Suprapubic skin (tissue), 4 donors: Measurements from ENCODE around the gene GNB5. TPM values are rescaled to one million over a fixed set of nuclear protein-coding genes. Genes with fewer than 3 reads are reported as not detected.
"Not testable (repeated sequence)": the region's sequence is repeated elsewhere in the genome, so short reads cannot be mapped to it uniquely, and the experiment has no call there.

Experiments
- DNase-seq, 2 donors: peaks; one replicate each; pipeline ENCODE4 v3.0.0-alpha.2; 2019; ENCODE audit warnings: low spot score in 2 of 2
- H3K27ac ChIP-seq: fragments of 200-600 bp; sonication (generic); one replicate; pipeline ENCODE4 v1.5.1; 2019
- H3K27me3 ChIP-seq: fragments of 200-600 bp; sonication (generic); one replicate; pipeline ENCODE4 v1.5.1; 2019
- H3K36me3 ChIP-seq: fragments of 200-600 bp; sonication (generic); one replicate; pipeline ENCODE4 v1.5.1; 2019
- H3K4me1 ChIP-seq: fragments of 200-600 bp; sonication (generic); one replicate; pipeline ENCODE4 v1.5.1; 2019
- H3K4me3 ChIP-seq: fragments of 200-600 bp; sonication (generic); one replicate; pipeline ENCODE4 v1.5.1; 2019; ENCODE audit warnings: mild to moderate bottlenecking
- H3K9me3 ChIP-seq: fragments of 200-600 bp; sonication (generic); one replicate; pipeline ENCODE4 v1.5.1; 2019
- EP300 ChIP-seq: sonication (generic); formaldehyde crosslinking; IDR thresholded peaks from one replicate; pipeline ENCODE4 v1.6.1; 2017; ENCODE audit warnings: antibody characterized with exemption
- POLR2A ChIP-seq, 2 donors: fragments of 450-650 bp; IDR thresholded peaks; one replicate each; pipeline ENCODE4 v1.6.1; 2017; ENCODE audit warnings: antibody characterized with exemption in 2 of 2, mild to moderate bottlenecking in 2 of 2, moderate library complexity in 2 of 2
- POLR2AphosphoS5 ChIP-seq, 3 donors: sonication (generic); formaldehyde crosslinking; IDR thresholded peaks; one replicate each; pipeline ENCODE4 v1.6.1; 2017; ENCODE audit warnings: antibody characterized with exemption in 3 of 3
- whole genome bisulfite sequencing: methylation state at CpG from one replicate; pipeline ENCODE4 v1.1.5; 2018; 5-methylcytosine and 5-hydroxymethylcytosine counted together
- total RNA-seq, 4 donors: library from RNA; depleted of rRNA; stranded (reverse); fragments of >200 nt; gene quantifications; one replicate each; pipeline ENCODE4 v1.1.0, GENCODE V29; 2016
- TF ChIP-seq, protein P1 (sequence below), 2 donors: fragments of 200-600 bp in 1 of 2; fragments of 450-650 bp in 1 of 2; sonication (generic) in 1 of 2; IDR thresholded peaks; one replicate each; pipeline ENCODE4 v1.5.1; 2016 to 2019; ENCODE audit warnings: antibody characterized with exemption in 2 of 2, mild to moderate bottlenecking in 1 of 2, moderate library complexity in 1 of 2

GNB5 gene
- total RNA-seq, 4 donors from 2014 or later = 17.1 to 30.8 (median 24.9) TPM

DNA sequence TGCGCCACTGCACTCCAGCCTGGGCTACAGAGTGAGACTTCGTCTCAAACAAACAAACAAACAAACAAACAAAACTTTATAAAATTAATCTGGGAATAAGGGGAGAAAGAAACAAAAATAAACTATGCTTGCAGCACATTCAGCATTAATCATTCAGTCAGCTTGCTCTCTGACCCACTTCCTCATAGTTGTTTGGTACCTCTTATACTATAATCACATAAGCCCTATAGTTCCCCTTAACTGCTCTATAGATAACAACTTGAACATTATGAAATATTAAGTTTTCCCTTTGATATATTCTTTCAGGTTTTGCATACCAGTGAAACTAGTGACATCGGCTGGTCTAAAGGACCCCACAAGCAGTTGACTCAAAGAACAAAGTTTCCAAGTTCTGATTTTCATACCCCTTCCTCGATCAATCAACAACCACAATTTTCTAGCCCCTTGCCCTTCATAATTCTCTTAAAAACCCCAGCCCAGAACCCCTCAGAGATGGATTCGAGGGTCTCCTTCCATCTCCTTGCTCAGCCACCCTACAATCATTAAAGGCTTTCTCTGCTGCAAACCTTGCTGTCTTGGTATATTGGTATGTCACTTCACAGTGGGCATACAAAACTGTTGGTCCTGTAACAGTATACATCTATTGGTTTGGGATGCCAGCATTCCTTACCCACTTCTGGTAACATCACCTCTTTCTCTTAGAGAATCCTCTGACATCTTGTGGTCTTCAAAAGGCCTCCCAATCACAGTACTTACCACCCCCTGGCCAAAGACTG is 105.0 kb downstream of the GNB5 start:
- no peaks in the 10 kb centered on the region for H3K4me1 ChIP-seq
- DNase-seq = no peak
- 88% methylated on average over 5 of the region's 5 CpGs for WGBS
- no peak overlapping the region for H3K27ac ChIP-seq
- no peak for TF ChIP-seq POLR2AphosphoS5 (IDR thresholded peaks at IDR 0.05)
- TF ChIP-seq EP300 = no peak
- TF ChIP-seq, protein P1, sequence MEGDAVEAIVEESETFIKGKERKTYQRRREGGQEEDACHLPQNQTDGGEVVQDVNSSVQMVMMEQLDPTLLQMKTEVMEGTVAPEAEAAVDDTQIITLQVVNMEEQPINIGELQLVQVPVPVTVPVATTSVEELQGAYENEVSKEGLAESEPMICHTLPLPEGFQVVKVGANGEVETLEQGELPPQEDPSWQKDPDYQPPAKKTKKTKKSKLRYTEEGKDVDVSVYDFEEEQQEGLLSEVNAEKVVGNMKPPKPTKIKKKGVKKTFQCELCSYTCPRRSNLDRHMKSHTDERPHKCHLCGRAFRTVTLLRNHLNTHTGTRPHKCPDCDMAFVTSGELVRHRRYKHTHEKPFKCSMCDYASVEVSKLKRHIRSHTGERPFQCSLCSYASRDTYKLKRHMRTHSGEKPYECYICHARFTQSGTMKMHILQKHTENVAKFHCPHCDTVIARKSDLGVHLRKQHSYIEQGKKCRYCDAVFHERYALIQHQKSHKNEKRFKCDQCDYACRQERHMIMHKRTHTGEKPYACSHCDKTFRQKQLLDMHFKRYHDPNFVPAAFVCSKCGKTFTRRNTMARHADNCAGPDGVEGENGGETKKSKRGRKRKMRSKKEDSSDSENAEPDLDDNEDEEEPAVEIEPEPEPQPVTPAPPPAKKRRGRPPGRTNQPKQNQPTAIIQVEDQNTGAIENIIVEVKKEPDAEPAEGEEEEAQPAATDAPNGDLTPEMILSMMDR (IDR thresholded peaks at IDR 0.05) = no peak
- TF ChIP-seq POLR2A (IDR thresholded peaks at IDR 0.05) = no peak
- no peaks in the 10 kb centered on the region for H3K27me3 ChIP-seq
- no peak overlapping the region for H3K4me3 ChIP-seq
- no peaks in the 10 kb centered on the region for H3K36me3 ChIP-seq
- no peaks in the 10 kb centered on the region for H3K9me3 ChIP-seq

- TF ChIP-seq, protein P1 (IDR thresholded peaks at IDR 0.05) = no peak
- TF ChIP-seq EP300 (no peak), POLR2A (IDR thresholded peaks at IDR 0.05) (no peak), POLR2AphosphoS5 (IDR thresholded peaks at IDR 0.05) (no peak)
These were observed 105.9 kb downstream of the GNB5 start for GRCh38 chr15:52085299-52085698.

DNA sequence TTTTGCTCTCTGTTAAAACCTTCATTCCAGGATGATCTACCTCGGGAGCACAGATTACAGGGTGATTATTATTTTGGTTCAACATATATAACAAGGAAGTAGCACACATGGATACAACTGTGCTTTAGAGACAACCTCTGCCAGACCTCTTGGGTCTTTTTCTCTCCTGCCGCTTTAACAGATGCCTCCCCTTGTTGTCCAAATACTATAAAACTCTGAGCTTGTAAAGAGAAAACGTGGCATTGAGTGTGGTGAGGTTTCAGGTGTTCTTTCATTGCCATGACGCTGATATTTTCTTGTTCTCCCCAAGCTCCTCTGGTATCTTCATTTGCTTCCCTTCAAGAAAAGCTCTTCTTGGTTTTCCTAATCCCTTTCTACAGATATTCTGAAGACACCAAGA is 107.6 kb downstream of the GNB5 start:
- Histone ChIP-seq H3K4me1 (peaks cover 9% of the 10 kb centered on the region), H3K9me3 (no peaks in the 10 kb centered on the region), H3K27me3 (no peaks in the 10 kb centered on the region), H3K36me3 (no peaks in the 10 kb centered on the region), H3K4me3 (no peak overlapping the region), H3K27ac (no peak overlapping the region)
- no peak for TF ChIP-seq EP300
- TF ChIP-seq POLR2AphosphoS5 (IDR thresholded peaks at IDR 0.05) = no peak
- TF ChIP-seq, protein P1 (IDR thresholded peaks at IDR 0.05) = no peak
- no peak for TF ChIP-seq POLR2A (IDR thresholded peaks at IDR 0.05)
- 77% methylated on average over 4 of the region's 4 CpGs for WGBS
- no peak for DNase-seq

More at GRCh38 chr15:52085299-52085698, 105.9 kb downstream of the GNB5 start:
- no peaks in the 10 kb centered on the region for H3K27me3 ChIP-seq
- H3K36me3 ChIP-seq = no peaks in the 10 kb centered on the region
- H3K27ac ChIP-seq = no peak overlapping the region
- H3K9me3 ChIP-seq = no peaks in the 10 kb centered on the region
- H3K4me3 ChIP-seq = no peak overlapping the region
- no peak for DNase-seq
- no peaks in the 10 kb centered on the region for H3K4me1 ChIP-seq

- not testable (repeated sequence) for H3K27me3 ChIP-seq, H3K4me3 ChIP-seq, H3K27ac ChIP-seq, DNase-seq, H3K36me3 ChIP-seq, H3K9me3 ChIP-seq
- WGBS = 95% methylated on average over 1 of the region's 1 CpG
- H3K4me1 ChIP-seq = peaks cover 15% of the 10 kb centered on the region
These were observed 108.2 kb downstream of the GNB5 start for GRCh38 chr15:52083037-52083359.

- no peak for DNase-seq
- TF ChIP-seq EP300 = no peak
- TF ChIP-seq, protein P1 (IDR thresholded peaks at IDR 0.05) = no peak
- no peak for TF ChIP-seq POLR2A (IDR thresholded peaks at IDR 0.05)
- TF ChIP-seq POLR2AphosphoS5 (IDR thresholded peaks at IDR 0.05) = no peak
- H3K36me3 ChIP-seq = no peaks in the 10 kb centered on the region
These were observed 108.8 kb downstream of the GNB5 start for GRCh38 chr15:52082197-52083036.

More at GRCh38 chr15:52082197-52083036, 108.8 kb downstream of the GNB5 start:
- 84% methylated on average over 5 of the region's 5 CpGs for WGBS
- H3K27ac ChIP-seq = no peak overlapping the region
- no peaks in the 10 kb centered on the region for H3K27me3 ChIP-seq
- H3K4me1 ChIP-seq = peaks cover 21% of the 10 kb centered on the region
- H3K4me3 ChIP-seq = no peak overlapping the region
- H3K9me3 ChIP-seq = no peaks in the 10 kb centered on the region
